Limb (tissue), 2 donors: ENCODE results near the gene DST.

ENCODE experiments used
- DNase-seq, 2 donors: peaks; one replicate each; pipeline ENCODE4 v3.0.0-alpha.2; 2016; ENCODE audit errors: extremely low spot score in 2 of 2

The DST gene

DNA sequence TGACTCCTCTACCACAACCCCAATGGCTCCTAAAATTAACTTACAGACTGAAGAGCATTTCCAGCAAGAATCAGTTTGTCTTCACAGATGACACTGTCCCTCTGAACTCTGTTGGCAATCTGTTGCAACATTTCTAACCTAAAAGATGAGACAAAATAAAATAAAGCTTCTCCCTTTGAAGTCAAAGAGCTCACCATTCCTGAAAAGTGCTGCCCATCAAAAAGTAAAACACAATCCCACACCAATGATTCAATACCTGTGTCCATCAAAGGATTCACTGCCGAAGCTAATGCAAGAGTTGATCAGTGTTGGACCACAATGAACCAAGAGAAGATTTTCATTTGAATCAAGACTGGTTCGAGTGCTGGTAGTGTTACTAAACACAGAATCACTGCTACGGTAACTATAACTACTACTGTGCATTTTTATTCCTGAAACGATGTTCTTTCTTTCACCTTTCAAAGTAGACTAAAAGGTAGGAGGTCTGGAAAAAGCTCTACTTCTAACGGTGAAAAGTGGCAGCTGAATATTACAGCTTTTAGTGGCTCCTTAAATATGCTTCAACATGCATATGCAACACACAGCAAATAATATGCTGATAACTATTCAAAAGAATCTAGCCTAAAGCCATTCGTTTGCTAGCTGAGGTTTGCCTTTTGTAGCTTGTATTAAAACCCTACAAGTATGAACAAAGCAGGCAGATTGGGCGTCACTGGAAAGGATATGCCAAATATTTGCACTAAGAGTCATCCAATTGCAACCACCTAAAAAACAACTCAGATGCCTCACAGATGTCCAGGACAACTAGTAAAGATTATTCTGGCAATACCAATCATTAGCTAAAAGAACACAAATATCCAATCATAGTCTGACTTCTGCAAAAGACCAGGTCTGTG lies at the start of gene DST:
TSS of gene DST (minus strand) at position 524 of the 896 bp plus-strand sequence.
- no peak for DNase-seq

DNA sequence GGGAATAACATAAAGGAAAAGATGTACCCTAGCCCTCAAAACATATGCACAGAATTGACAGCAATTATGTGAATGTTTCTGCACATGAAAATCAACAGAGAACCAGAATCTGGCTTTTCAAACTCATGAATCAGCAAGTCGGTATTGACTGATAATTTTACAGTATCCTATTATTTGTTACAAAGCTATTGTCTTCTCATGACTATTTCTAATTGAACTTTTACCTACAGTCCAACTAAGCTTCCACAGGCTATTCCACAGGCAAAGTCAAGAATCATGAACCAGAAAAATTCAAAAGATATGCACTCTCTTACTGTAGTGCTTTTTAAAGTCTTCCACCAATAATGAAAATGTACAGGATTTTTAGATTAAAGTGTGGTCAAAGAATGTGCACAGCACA lies 49.1 kb upstream of the DST start:
- DNase-seq: no peak

DNA sequence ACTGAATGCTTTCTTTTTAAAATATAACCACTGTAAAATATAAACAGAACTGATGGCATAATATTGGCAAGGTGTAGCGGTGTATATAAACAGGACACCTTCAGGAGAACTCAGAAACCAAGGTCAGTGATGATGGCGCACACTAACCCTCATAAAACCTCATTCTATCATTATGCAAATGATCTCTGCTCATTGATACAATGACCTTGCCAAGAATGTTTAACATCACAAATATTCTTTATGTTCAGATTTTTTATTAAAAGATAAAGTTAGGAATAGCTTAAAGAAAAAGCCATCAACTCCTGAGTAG lies 48.6 kb upstream of the DST start:
- no peak for DNase-seq

DNA sequence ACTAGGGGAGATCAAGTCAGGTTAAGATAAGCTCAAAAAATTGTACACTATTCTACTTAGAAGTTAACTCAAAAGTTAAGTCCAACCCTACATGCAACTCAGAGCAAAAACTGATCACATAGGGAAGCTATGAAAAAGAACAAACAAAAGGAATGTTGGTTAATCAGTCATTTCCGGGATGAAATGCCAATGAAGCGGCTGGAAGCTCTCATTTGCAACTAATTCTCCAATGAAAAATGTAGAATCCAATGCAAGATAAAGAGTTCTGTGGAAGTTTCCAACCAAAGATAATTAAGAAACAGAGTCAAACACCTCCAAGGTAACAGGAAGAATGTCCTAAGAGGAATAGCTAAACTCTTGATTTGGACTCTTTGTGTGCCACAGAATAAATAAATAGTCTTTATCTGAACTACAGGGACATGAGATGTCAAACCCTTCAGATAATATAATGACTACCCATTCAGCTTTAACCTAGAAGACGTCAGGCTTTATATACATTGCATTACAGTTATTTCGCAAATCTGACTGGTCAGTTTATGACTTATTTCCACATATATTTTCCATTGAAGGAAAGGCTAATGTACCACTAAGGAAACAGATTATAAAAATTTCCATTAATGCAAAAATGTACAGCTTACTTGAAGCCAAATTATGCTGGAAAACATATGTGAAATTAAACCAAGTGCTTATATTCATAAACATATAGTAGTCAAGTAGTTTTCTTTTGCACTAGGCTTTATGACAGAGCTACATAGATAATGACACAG lies 48.0 kb upstream of the DST start:
- DNase-seq: no peak

DNA sequence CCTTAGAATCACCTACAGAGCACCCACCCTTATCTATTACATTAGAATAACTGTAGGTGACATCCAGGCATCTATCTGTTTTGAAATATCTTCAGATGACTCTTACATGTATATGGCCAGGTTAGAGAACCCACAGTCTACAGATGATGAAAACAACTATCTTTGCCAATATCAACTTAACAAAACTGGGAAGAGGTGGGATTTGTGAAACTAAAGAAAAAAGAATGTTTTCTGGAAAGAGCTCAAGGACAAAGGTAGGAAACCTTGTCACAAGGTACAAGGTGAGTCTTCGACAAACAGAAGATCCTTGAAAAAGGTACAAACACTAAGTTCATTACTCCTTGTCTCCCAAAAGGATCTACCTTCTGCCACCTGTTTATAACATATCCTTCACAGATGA lies 47.0 kb upstream of the DST start:
- DNase-seq: no peak

DNA sequence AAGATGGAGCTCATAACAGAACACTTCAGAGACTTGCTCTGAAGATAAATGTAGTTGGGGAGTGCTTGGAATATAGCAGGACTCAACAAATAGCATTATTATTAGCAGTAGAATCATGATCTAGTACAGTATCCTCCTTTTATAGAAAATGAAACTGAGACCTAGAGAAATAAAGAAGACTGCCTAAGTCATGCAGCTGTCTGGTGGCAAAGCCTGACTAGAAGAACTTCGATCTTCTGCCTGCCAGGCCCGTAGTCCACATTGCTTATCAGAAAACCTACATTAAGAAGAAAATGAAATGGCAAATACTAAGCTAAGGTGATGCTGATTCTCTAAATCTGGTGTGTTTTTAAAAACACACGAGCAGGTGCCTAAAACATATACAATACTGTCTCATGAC lies 46.4 kb upstream of the DST start:
- no peak for DNase-seq

DNA sequence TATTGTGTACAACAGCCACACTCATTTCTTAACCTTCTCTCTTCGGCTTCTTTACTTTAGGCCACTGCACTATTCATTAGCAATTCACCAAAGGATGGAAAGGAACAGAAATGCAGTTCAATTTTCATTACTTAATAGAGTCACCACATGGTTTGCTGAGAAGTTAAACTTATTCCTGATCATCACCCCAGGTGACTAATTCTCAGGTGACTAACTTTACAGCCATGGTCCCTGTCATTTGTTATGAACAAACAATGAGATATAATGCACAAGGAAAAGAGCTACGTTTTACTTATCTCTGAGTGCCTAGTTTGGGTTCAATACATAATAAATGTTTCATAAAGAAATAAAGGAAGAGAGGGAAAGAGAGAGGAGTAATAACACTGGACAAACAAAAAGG lies 45.8 kb upstream of the DST start:
- DNase-seq: no peak

DNA sequence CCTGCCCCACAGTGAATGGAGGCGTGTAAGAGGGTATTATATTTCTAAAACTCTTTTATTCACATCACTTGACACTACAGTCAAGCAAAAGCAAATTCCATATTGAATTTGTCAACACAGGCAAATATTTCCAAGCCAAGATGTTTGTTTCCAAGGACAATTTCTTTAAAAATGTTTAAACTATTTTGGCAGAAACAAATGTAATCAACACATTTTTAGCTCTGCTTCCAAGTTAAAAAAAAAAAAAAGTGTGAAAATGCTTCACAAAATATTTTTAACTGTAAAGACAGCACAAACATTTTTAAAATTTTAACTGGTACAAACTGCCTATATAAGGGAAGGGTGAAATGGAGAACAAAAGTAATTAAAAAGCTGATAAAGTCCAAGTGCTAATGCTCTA lies 44.9 kb upstream of the DST start:
- no peak for DNase-seq

DNA sequence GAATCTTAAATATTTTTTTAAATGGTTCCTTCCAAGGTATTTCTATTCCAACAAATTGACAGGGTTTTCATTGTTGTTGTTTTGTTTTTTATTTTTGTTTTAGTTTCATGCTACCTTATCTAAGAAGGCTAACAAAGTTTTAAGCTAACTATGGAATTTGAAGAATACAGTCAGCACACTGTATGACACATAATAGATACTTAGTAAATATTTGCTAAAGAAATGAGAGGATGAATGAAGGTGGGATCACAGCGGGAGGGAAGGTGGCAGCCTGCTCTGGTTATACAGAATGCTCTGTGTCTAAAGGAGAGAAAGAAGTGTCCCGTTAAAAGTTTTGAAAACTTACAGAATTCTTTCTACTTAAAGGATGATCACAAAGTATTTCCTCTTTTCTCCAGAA lies 43.7 kb upstream of the DST start:
- DNase-seq: no peak

DNA sequence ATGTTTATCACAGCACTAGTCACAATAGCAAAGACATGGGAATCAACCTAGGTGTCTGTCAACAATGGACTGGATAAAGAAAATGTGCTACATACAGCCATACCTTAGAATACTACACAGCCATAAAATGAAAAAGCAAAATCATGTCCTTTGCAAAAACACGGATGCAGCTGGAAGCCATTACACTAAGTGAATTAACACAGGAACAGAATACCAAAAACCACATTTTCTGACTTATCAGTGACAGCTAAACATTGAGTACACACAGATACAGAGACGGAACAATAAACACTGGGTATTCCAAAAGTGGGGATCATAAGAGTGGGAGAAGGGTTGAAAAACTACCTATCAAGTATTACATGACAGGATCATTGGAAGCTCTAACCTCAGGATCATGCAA lies 43.3 kb upstream of the DST start:
- DNase-seq: no peak

DNA sequence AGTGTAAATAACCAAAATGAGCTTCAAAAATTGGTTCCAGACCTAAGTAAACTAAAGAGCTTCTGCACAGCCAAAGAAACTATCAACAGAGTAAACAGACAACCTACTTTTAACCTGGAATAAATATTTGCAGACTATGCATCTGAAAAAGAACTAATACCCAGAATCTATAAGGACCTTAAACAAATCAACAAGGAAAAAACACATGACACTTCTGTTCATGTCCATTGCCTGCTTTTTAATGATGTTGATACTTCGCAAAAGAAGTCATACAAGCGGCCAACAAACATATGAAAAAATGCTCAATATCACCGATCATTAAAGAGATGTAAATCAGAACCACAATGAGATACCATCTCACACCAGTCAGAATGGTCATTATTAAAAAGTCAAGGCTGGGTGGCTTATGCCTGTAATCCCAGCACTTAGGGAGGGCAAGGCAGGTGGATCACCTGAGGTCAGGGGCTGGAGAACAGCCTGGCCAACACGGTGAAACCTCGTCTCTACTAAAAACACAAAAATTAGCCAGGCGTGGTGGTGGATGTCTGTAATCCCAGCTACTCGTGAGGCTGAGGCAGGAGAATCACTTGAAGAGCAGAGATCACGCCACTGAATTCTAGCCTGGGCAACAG lies 42.5 kb upstream of the DST start:
- DNase-seq: no peak

DNA sequence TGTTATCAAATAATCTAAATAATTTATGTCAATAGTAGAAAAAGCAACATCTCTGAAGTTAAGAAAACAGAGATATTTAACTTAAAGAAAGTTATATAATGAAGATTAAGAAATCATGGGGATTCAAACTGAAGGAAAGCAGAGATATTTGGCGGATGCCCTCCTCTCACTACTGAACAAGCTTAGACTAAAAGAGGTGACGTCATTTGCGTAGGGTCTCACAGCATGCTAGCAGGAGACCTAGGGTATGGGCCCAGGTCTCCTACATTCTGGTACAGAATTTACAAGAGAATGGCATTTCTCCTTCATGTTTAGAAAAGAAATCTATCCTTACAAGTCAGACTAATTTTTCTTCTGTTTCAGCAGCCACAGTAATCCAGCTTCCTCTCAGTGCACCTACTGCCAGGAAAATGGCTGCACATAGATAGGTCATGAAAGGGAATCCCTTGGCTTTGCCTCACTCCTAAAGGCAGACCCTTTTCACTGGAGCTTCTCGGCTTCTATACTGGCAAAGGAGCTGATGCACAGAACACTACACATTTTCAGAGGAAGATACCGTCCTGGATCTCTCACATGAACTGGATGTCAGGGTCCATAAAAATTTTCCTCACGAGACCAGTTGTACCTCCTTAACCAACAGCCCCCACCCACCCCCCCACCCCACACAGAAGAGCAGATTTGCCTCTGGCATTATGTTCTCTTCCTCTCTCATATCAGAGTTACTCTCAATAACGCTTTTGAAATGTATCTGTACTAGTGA lies 41.8 kb upstream of the DST start:
- DNase-seq: no peak

DNA sequence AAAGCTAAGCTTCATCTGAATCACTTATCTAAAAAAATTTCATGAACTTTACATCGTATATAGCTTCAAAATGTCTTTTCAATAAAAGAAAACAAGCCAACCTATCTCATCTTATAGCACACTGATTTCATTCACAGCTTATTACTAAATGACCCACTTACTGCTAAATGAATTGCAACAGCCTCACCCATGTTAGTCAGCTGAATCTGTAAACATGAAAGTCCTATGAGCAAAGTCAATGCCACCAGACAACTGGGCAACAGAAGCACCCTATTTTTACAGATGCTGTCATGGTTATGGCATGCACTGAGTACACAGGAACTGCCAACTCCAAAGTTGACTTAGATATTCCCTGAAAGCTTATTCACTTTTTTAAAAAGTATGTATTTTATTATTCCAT lies 41.2 kb upstream of the DST start:
- no peak for DNase-seq

DNA sequence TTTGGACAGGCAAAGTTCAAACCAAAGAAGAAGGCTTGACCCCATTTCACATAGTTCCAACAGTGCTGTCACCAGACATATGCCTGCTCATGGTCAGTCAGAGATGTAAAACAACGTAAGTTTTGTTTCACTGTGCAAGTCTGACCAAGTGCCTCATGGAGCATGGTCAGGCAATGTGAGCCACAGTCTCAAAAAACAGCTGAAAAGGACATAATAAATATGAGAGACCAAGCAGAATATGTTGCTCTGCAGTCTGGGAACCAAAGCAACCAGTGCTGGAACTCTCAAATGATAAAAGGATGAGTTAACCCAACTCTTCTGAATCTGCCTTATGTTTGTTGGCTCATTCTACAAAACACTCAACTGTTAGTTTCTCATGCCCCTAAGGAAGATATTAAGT lies 39.9 kb upstream of the DST start:
- DNase-seq: no peak

DNA sequence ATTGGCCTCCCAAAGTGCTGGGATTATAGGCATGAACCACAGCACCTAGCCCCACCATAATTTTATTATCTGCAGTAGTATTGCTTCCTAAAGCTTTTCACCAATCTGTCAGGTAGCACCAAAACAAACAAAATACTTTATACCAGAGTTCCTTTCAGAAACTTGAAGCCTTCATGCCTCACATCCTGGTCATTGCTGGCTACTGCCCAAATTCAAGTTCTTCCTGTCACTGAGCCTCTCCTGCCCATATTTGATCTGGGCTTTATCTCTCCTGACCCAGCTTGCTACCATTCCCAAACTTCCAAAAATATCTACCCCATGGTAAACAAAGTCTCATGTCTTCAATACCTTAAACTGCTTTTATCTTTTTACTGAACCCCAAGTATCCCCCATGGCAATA lies 34.9 kb upstream of the DST start:
- DNase-seq: no peak

DNA sequence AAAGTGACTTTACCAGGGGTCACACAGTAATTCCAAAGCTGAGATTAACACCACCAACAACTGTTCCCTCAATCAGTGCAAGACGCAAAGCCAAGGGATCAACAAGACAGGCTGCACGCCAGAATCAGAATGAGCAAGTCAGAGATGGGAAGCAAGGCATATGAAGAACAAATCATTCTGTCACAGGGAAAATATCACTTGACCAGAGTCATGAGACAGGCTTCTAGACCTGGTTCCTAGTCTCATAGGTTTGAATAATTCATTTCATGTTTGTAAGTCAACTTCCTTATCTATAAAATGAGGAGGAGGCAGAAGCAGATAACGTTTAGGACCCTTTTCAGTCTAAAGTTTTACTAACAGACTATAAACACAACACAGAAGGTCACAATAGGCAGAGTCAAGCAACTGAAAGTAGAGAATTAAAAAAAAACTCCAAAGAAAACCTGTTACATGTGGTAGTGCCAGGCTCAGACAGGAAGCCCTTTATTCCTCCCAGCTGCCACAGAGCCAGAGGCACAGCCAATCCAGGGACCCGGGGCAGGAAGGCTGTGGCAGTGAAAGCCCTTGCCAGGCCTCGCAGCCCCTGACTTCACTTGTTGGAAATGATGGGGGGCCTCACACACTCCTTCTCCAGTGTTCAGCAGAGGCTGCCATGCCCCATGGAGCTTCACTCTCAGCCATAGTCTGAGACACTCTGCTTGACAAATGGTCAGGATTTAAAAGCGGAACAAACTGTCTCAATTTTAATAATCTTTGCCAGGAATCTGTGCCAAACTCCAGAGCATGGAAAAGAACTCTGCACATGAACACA lies 29.2 kb upstream of the DST start:
- DNase-seq: peak; percentile 53 to 57

DNA sequence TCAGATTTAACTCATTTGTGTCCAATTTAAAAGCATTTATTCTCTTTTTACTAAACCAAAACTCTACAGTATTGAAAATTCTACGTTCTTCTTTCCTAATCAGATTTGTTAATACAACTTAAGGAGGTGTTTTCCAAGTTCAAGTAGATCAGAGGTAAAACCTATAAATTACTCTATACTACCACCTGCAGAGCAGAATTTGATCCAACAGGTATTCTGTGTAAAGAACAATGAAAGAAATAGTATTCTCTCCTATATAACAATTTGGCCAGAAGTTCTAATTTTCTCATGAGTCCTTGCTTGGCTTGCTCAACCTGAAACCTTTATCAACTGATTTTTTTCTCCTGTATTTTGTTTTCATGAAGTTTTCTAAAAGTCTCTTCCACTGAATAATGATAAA lies 28.5 kb upstream of the DST start:
- no peak for DNase-seq

DNA sequence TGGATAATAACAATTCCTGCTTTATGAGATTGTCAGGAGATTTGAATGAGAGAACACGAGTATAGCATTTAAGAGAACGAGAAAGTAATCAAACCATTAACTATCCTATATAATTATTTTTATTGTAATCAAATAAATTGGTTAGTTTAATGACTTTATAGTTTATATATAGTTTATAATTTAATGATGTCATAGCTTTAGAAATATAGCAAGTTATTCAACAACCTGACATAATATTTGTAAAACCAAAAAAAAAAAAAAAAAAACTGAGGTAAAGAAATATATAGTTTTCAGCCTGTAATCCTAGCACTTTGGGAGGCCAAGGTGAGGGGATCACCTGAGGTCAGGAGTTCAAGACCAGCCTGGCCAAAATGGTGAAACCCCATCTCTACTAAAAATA lies 26.4 kb upstream of the DST start:
- no peak for DNase-seq

DNA sequence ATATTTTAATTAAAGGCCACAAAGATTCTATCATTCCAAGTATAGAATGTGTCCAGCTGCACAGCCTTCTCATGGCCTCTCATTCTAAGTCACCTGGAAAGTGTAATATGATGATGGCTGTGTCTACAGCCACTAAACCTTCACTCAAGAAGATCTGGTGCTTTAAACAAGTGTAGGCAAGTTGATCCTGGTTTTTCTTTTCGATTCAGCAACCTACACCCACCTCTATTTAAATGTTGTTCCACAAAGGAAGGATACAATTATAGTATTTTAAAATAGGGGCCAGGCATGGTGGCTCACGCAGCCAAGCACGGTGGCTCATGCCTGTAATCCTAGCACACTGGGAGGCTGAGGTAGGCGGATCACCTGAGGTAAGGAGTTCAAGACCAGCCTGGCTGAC lies 25.5 kb upstream of the DST start:
- DNase-seq: no peak

DNA sequence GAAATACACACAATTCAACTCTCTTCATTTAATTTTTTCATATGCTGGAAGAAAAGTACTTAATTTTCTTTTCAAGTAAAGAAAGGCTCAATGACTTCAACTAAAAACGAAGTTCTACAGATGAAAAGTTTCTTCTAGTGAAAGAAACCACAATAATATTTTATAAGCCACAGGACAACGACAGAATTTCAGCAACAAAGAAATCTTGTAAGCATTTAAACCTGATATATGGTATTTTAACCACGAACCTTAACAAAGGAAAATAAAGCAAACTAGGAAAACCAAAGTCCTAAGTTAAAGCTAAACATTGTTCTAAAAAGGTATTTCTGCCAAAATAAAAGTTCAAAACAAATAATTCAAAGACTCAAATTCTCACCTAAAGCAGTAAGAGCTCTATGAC lies 24.6 kb upstream of the DST start:
- DNase-seq: no peak

DNA sequence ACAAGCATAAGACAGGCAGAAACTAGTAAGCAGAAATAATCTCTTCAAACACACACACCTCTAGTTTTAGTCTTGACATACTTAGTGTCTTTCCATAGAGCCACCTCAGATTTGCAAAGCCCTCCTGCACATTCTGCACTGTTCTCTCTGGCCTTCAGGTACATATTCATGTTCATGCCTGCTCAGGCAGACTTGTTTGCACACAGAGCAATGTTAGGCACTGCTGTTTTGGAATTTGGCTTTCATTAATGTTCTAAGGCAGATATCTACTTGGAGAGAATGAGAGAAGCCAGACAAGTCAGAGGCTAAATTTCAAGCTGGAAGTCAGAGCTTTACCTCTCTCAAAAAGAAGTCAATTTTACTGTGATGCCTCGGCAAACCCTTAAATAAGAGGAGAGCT lies 21.3 kb upstream of the DST start:
- no peak for DNase-seq
